Lung (tissue), 12 donors: ENCODE measurements around the gene C1orf210. TPM values are rescaled to one million over a fixed set of nuclear protein-coding genes. Genes with fewer than 3 reads are reported as not detected.
A peak's percentile ranks its signal among the peaks of the same experiment; 100 is the strongest.

ENCODE experiments used
- ATAC-seq: fragments of 200-7000 bp; cut with Tn5 transposase; one replicate; pipeline ENCODE4 v1.9.1; 2020; ENCODE audit warnings: moderate number of reproducible peaks; ENCODE audit not compliant: insufficient read depth, low FRiP score
- DNase-seq, 3 donors: peaks; one replicate each; pipeline ENCODE4 v3.0.0-alpha.2; 2013 to 2017
- H3K27ac ChIP-seq, 2 donors: one replicate each; pipeline ENCODE4 v1.5.1; 2013; ENCODE audit warnings: mild to moderate bottlenecking in 2 of 2, moderate library complexity in 2 of 2, control low read depth in 1 of 2, inconsistent platforms in 1 of 2, low read depth in 1 of 2, low read length in 1 of 2
- H3K27me3 ChIP-seq, 3 donors: one replicate each; pipeline ENCODE4 v1.5.1; 2013; ENCODE audit warnings: low read length in 2 of 3; ENCODE audit not compliant: control insufficient read depth in 3 of 3, insufficient read depth in 3 of 3
- H3K36me3 ChIP-seq, 4 donors: one replicate each; pipeline ENCODE4 v1.5.1; 2013; ENCODE audit warnings: low read length in 4 of 4, mild to moderate bottlenecking in 1 of 4, moderate library complexity in 1 of 4; ENCODE audit not compliant: control insufficient read depth in 4 of 4, insufficient read depth in 4 of 4
- H3K4me1 ChIP-seq, 5 donors: one replicate each; pipeline ENCODE4 v1.5.1; 2013; ENCODE audit warnings: low read length in 5 of 5, mild to moderate bottlenecking in 2 of 5, moderate library complexity in 1 of 5; ENCODE audit not compliant: control insufficient read depth in 5 of 5, insufficient read depth in 5 of 5
- H3K4me3 ChIP-seq: one replicate; pipeline ENCODE4 v1.5.1; 2013; ENCODE audit warnings: mild to moderate bottlenecking, control low read depth, moderate library complexity
- H3K9ac ChIP-seq, 2 donors: one replicate each; pipeline ENCODE4 v1.5.1; 2013; ENCODE audit warnings: low read length in 2 of 2, control low read depth in 1 of 2; ENCODE audit not compliant: insufficient read depth in 1 of 2
- H3K9me3 ChIP-seq, 4 donors: one replicate each; pipeline ENCODE4 v1.5.1; 2013; ENCODE audit warnings: low read length in 3 of 4, mild to moderate bottlenecking in 1 of 4, moderate library complexity in 1 of 4; ENCODE audit not compliant: control insufficient read depth in 4 of 4, insufficient read depth in 3 of 4
- WGBS, 2 donors: extraction: QIAGEN DNeasy Blood & Tissue Kit; methylation state at CpG; one replicate each; pipeline ENCODE4 v1.1.7; 2013; 5-methylcytosine and 5-hydroxymethylcytosine counted together
- polyA plus RNA-seq, 2 donors: library from polyadenylated mRNA; stranded (reverse); fragments of 200-250 nt; gene quantifications; one replicate each; pipeline ENCODE4 v1.2.1, GENCODE V29; 2013
- total RNA-seq, 2 donors: library from RNA; depleted of rRNA in 1 of 2; stranded (reverse); fragments of >200 nt in 1 of 2; gene quantifications; one replicate each; pipeline ENCODE4 v1.2.1, GENCODE V29; 2014 to 2021
- TF ChIP-seq, protein P1 (sequence below): IDR thresholded peaks from 2 replicates; pipeline ENCODE4 v1.5.1; 2012; ENCODE audit warnings: mild to moderate bottlenecking; ENCODE audit errors: control extremely low read depth, extremely low read depth
- donor health status: control.
- donor health status: control.
- donor health status: Bipolar disorder and iron deficiency.
- donor health status: healthy.
- donor health status: DM: yes; HTN: yes; CAD: no.

Gene C1orf210
- total and polyA plus RNA-seq, 4 donors = 10.4 to 25.9 (median 21.0) TPM

DNA sequence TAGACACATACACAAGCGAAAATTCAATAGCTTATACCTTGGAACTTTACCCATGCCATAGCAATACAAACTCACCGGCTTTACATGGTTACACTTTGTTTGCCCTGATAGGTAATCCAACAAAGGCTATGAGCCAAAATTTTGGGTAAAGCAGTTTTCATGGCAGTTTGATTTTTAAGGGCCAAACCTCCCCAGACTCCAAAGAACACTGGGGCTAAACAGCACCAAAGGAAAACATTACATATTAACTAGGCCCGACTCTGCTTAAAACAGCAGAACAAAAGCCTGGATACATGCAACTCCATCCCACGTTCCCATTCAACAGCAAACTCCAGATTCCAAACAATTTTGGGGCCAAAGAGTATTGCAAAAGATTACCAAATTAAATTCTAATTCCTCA, 19.9 kb downstream of the C1orf210 start:
- no peaks in the 10 kb centered on the region for H3K27me3 ChIP-seq
- H3K4me3 ChIP-seq = no peak overlapping the region
- H3K27ac ChIP-seq = no peak overlapping the region
- DNase-seq (no peak), ATAC-seq (no peak)
- H3K36me3 ChIP-seq = no peaks in the 10 kb centered on the region
- 70 to 90% methylated on average over 4 of the region's 4 CpGs for WGBS, 2 donors
- TF ChIP-seq, protein P1, sequence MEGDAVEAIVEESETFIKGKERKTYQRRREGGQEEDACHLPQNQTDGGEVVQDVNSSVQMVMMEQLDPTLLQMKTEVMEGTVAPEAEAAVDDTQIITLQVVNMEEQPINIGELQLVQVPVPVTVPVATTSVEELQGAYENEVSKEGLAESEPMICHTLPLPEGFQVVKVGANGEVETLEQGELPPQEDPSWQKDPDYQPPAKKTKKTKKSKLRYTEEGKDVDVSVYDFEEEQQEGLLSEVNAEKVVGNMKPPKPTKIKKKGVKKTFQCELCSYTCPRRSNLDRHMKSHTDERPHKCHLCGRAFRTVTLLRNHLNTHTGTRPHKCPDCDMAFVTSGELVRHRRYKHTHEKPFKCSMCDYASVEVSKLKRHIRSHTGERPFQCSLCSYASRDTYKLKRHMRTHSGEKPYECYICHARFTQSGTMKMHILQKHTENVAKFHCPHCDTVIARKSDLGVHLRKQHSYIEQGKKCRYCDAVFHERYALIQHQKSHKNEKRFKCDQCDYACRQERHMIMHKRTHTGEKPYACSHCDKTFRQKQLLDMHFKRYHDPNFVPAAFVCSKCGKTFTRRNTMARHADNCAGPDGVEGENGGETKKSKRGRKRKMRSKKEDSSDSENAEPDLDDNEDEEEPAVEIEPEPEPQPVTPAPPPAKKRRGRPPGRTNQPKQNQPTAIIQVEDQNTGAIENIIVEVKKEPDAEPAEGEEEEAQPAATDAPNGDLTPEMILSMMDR = no peak
- H3K9me3 ChIP-seq = peaks cover 0 to 6% (median 1%) of the 10 kb centered on the region in 4 donors
- no peak overlapping the region for H3K9ac ChIP-seq
- H3K4me1 ChIP-seq = peaks cover 0 to 9% (median 4%) of the 10 kb centered on the region in 5 donors

DNA sequence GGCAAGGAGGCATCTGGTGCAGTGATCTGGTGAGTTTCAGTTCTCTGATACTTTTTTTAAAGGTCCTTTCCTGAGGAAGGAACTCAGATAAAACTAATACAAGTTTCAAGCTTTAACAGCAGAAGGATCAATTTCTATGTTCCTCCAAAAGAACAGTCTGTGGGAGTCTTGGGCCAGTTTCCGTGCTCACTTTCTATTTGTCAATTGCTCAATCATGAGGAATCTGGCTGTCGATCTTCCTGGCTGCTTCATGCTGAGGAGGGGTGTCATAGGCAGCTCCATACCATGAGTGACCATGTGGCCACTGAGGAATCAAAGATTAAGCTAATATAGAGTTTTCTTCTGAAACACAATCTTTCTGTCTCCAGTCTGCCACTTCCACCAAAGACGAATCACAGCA, 27.0 kb downstream of the C1orf210 start:
- H3K9ac ChIP-seq = no peak overlapping the region
- WGBS, 2 donors = 46 to 94% methylated on average over 3 of the region's 3 CpGs
- peaks cover 0 to 13% (median 0%) of the 10 kb centered on the region in 5 donors for H3K4me1 ChIP-seq
- H3K4me3 ChIP-seq = no peak overlapping the region
- H3K27me3 ChIP-seq = no peaks in the 10 kb centered on the region
- H3K27ac ChIP-seq = peak overlapping the region in 1 of 2 donors; percentile 28
- peaks cover 0 to 3% (median 0%) of the 10 kb centered on the region in 4 donors for H3K9me3 ChIP-seq
- TF ChIP-seq, protein P1 = no peak
- no peak for DNase-seq
- ATAC-seq = no peak
- no peaks in the 10 kb centered on the region for H3K36me3 ChIP-seq

DNA sequence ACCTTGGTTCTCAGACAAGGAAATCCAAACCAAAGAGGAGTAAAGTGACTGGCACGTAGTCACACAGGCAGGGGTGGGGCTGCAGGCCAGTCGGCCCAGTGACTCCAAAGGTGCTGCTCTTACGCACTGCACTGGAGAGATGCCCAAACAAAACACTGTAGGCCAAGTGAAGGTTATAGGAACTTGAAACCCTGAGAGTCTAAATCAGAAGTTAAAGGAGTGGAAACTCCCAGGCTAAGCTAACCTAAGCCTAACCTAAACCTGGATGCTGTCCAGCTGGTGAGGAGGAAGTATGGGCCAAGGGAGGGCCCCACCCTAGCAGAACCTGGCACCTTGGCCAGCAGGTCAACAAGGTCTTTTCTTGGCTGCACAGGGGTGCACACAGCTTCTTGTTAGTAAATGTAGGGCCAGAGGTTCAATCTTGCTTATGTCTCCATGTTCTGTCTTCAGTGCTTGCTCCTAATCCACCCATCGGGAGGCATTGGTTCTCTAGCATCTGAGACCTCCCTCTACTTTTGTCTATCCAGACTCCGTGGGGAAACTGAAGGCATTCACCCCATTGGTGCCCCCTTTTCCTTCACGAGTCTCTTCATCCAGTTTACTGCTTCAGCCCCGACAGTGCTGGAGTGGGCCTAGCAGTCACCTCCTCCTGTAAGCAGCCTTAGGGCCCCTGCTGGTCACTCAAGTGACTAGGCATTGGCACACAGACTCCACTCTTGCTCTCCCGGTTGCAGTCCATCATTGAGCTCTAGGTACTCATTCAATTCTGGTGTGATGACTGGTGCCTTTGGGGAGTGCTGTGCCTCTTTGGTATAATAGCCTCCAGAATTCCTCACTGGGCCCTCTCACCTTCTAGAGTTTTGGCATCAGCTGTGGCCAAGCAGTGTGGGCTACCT, 28.5 kb downstream of the C1orf210 start:
- 70 to 87% methylated on average over 8 of the region's 8 CpGs for WGBS, 2 donors
- Histone ChIP-seq H3K27me3 (no peaks in the 10 kb centered on the region), H3K27ac (peak overlapping the region in 1 of 2 donors; percentile 45), H3K36me3 (no peaks in the 10 kb centered on the region), H3K9ac (no peak overlapping the region), H3K4me1 (peaks cover 0 to 13% (median 0%) of the 10 kb centered on the region in 5 donors), H3K4me3 (no peak overlapping the region), H3K9me3 (no peaks in the 10 kb centered on the region)
- DNase-seq (no peak), ATAC-seq (peak; percentile 75)
- TF ChIP-seq, protein P1 = no peak
